ENCODE data around the gene MBD4.

Gene MBD4

GRCh38 chr3:129428376-129429079 lies 11.2 kb downstream of the MBD4 start, which contains the start of gene EFCAB12:
Gene EFCAB12, minus strand, starts transcription at chr3:129428636. Its CDS starts 148 bp downstream, at chr3:129428488.
- no peak within 1 kb of the TSS for H4K91ac ChIP-seq (ENCODE audit: low read depth, low read length, poor library complexity)
- H3K14ac ChIP-seq (ENCODE audit: low read length) = no peak within 1 kb of the TSS
- H3K4me1 ChIP-seq (ENCODE audit: control insufficient read depth in 2 of 2, insufficient read depth in 1 of 2, low read depth in 1 of 2, low read length in 2 of 2) = peaks cover 11 to 18% of the 10 kb centered on the region in 2 donors
- H3K4me2 ChIP-seq (ENCODE audit: insufficient read depth, low read length, poor library complexity, severe bottlenecking) = peak within 1 kb of the TSS; percentile 100
- peak within 1 kb of the TSS; percentile 46 for H3K23ac ChIP-seq (ENCODE audit: low read depth, low read length, poor library complexity)
- peak within 1 kb of the TSS; percentile 52 to 81 for H3K4me3 ChIP-seq (ENCODE audit: low read length in 2 of 2)
- no peak within 1 kb of the TSS for H2BK120ac ChIP-seq (ENCODE audit: low read depth, low read length)
- H3K9ac ChIP-seq (ENCODE audit: low read depth, low read length, poor library complexity) = peak within 1 kb of the TSS; percentile 94
- H2BK15ac ChIP-seq (ENCODE audit: low read length) = no peak within 1 kb of the TSS
- DNase-seq (ENCODE audit: low spot score) = peak; percentile 88
- H3K9me3 ChIP-seq (replicated peaks in 1 of 2; ENCODE audit: control insufficient read depth in 2 of 2, insufficient read depth in 1 of 2, low read depth in 1 of 2, low read length in 2 of 2) = no peaks in the 10 kb centered on the region
- peak within 1 kb of the TSS; percentile 85 for H2AFZ ChIP-seq (ENCODE audit: low read length)
- H2AK5ac ChIP-seq (ENCODE audit: low read depth, low read length) = no peak within 1 kb of the TSS
- H3K27me3 ChIP-seq (ENCODE audit: control insufficient read depth in 3 of 3, insufficient read depth in 3 of 3, low read depth in 1 of 3, low read length in 3 of 3) = no peaks in the 10 kb centered on the region
- H2BK12ac ChIP-seq (ENCODE audit: low read length) = no peak within 1 kb of the TSS
- H3K79me1 ChIP-seq (ENCODE audit: low read depth, low read length) = no peaks in the 10 kb centered on the region
- H4K8ac ChIP-seq (ENCODE audit: low read depth, low read length) = peak within 1 kb of the TSS; percentile 70
- H2BK5ac ChIP-seq (ENCODE audit: low read length) = no peak within 1 kb of the TSS
- H3K18ac ChIP-seq (ENCODE audit: low read length) = no peak within 1 kb of the TSS
- H3K36me3 ChIP-seq (replicated peaks in 1 of 2; ENCODE audit: control insufficient read depth in 2 of 2, insufficient read depth in 2 of 2, low read length in 2 of 2) = peaks cover 12 to 41% of the 10 kb centered on the region in 2 donors
- no peak within 1 kb of the TSS for H3K4ac ChIP-seq (ENCODE audit: low read length)
- peak within 1 kb of the TSS; percentile 61 for H3K27ac ChIP-seq (replicated peaks; ENCODE audit: low read length)
- WGBS, 2 donors (ENCODE audit: extremely low coverage in 2 of 2, insufficient read length in 2 of 2, insufficient replicate concordance in 1 of 2) = no CpG with 5 or more reads among the region's 42 CpGs

- H3K4me2 ChIP-seq (ENCODE audit: insufficient read depth, low read length, poor library complexity, severe bottlenecking) = peak overlapping the region; percentile 100
- no peak overlapping the region for H3K4ac ChIP-seq (ENCODE audit: low read length)
- peaks cover 11 to 18% of the 10 kb centered on the region in 2 donors for H3K4me1 ChIP-seq (ENCODE audit: control insufficient read depth in 2 of 2, insufficient read depth in 1 of 2, low read depth in 1 of 2, low read length in 2 of 2)
- H2BK12ac ChIP-seq (ENCODE audit: low read length) = no peak overlapping the region
- no peak overlapping the region for H3K18ac ChIP-seq (ENCODE audit: low read length)
- H3K9ac ChIP-seq (ENCODE audit: low read depth, low read length, poor library complexity) = peak overlapping the region; percentile 94
- H2BK5ac ChIP-seq (ENCODE audit: low read length) = no peak overlapping the region
- H3K27me3 ChIP-seq (ENCODE audit: control insufficient read depth in 3 of 3, insufficient read depth in 3 of 3, low read depth in 1 of 3, low read length in 3 of 3) = no peaks in the 10 kb centered on the region
- no peak overlapping the region for H2BK120ac ChIP-seq (ENCODE audit: low read depth, low read length)
- no peak overlapping the region for H3K14ac ChIP-seq (ENCODE audit: low read length)
- H3K27ac ChIP-seq (replicated peaks; ENCODE audit: low read length) = no peak overlapping the region
- H2AFZ ChIP-seq (ENCODE audit: low read length) = peak overlapping the region; percentile 85
- no peaks in the 10 kb centered on the region for H3K79me1 ChIP-seq (ENCODE audit: low read depth, low read length)
- H3K4me3 ChIP-seq (ENCODE audit: low read length in 2 of 2) = peak overlapping the region; percentile 52 to 81
- H4K8ac ChIP-seq (ENCODE audit: low read depth, low read length) = no peak overlapping the region
- DNase-seq (ENCODE audit: low spot score) = no peak
- WGBS, 2 donors (ENCODE audit: extremely low coverage in 2 of 2, insufficient read length in 2 of 2, insufficient replicate concordance in 1 of 2) = no CpG with 5 or more reads among the region's 8 CpGs
- H4K91ac ChIP-seq (ENCODE audit: low read depth, low read length, poor library complexity) = no peak overlapping the region
- H2BK15ac ChIP-seq (ENCODE audit: low read length) = no peak overlapping the region
- H3K36me3 ChIP-seq (replicated peaks in 1 of 2; ENCODE audit: control insufficient read depth in 2 of 2, insufficient read depth in 2 of 2, low read length in 2 of 2) = peaks cover 11 to 35% of the 10 kb centered on the region in 2 donors
- no peak overlapping the region for H3K23ac ChIP-seq (ENCODE audit: low read depth, low read length, poor library complexity)
- no peaks in the 10 kb centered on the region for H3K9me3 ChIP-seq (replicated peaks in 1 of 2; ENCODE audit: control insufficient read depth in 2 of 2, insufficient read depth in 1 of 2, low read depth in 1 of 2, low read length in 2 of 2)
- no peak overlapping the region for H2AK5ac ChIP-seq (ENCODE audit: low read depth, low read length)
These were observed 11.8 kb downstream of the MBD4 start for GRCh38 chr3:129428007-129428375.

GRCh38 chr3:129425619-129426018 lies 14.1 kb downstream of the MBD4 start:
- H3K79me1 ChIP-seq (ENCODE audit: low read depth, low read length) = no peaks in the 10 kb centered on the region
- H3K18ac ChIP-seq (ENCODE audit: low read length) = no peak overlapping the region
- H2BK5ac ChIP-seq (ENCODE audit: low read length) = no peak overlapping the region
- H3K23ac ChIP-seq (ENCODE audit: low read depth, low read length, poor library complexity) = no peak overlapping the region
- no peak overlapping the region for H2AK5ac ChIP-seq (ENCODE audit: low read depth, low read length)
- H2BK12ac ChIP-seq (ENCODE audit: low read length) = no peak overlapping the region
- no peak overlapping the region for H2BK120ac ChIP-seq (ENCODE audit: low read depth, low read length)
- no peak overlapping the region for H3K4ac ChIP-seq (ENCODE audit: low read length)
- no peaks in the 10 kb centered on the region for H3K27me3 ChIP-seq (ENCODE audit: control insufficient read depth in 3 of 3, insufficient read depth in 3 of 3, low read depth in 1 of 3, low read length in 3 of 3)
- peak overlapping the region; percentile 63 for H2AFZ ChIP-seq (ENCODE audit: low read length)
- H3K9ac ChIP-seq (ENCODE audit: low read depth, low read length, poor library complexity) = no peak overlapping the region
- H4K8ac ChIP-seq (ENCODE audit: low read depth, low read length) = no peak overlapping the region
- no peak overlapping the region for H3K4me3 ChIP-seq (ENCODE audit: low read length in 2 of 2)
- H3K9me3 ChIP-seq (replicated peaks in 1 of 2; ENCODE audit: control insufficient read depth in 2 of 2, insufficient read depth in 1 of 2, low read depth in 1 of 2, low read length in 2 of 2) = no peaks in the 10 kb centered on the region
- DNase-seq (ENCODE audit: low spot score) = no peak
- no peak overlapping the region for H2BK15ac ChIP-seq (ENCODE audit: low read length)
- no peak overlapping the region for H4K91ac ChIP-seq (ENCODE audit: low read depth, low read length, poor library complexity)
- peaks cover 9 to 18% of the 10 kb centered on the region in 2 donors for H3K4me1 ChIP-seq (ENCODE audit: control insufficient read depth in 2 of 2, insufficient read depth in 1 of 2, low read depth in 1 of 2, low read length in 2 of 2)
- H3K27ac ChIP-seq (replicated peaks; ENCODE audit: low read length) = no peak overlapping the region
- no CpG with 5 or more reads among the region's 2 CpGs for WGBS, 2 donors (ENCODE audit: extremely low coverage in 2 of 2, insufficient read length in 2 of 2, insufficient replicate concordance in 1 of 2)
- H3K36me3 ChIP-seq (replicated peaks in 1 of 2; ENCODE audit: control insufficient read depth in 2 of 2, insufficient read depth in 2 of 2, low read length in 2 of 2) = peaks cover 0 to 12% of the 10 kb centered on the region in 2 donors
- no peak overlapping the region for H3K4me2 ChIP-seq (ENCODE audit: insufficient read depth, low read length, poor library complexity, severe bottlenecking)
- H3K14ac ChIP-seq (ENCODE audit: low read length) = no peak overlapping the region

- H3K9me3 ChIP-seq (replicated peaks in 1 of 2; ENCODE audit: control insufficient read depth in 2 of 2, insufficient read depth in 1 of 2, low read depth in 1 of 2, low read length in 2 of 2) = no peaks in the 10 kb centered on the region
- no peak overlapping the region for H2BK12ac ChIP-seq (ENCODE audit: low read length)
- no peak overlapping the region for H2BK15ac ChIP-seq (ENCODE audit: low read length)
- no peak overlapping the region for H2BK5ac ChIP-seq (ENCODE audit: low read length)
- no peak overlapping the region for H3K14ac ChIP-seq (ENCODE audit: low read length)
- H4K91ac ChIP-seq (ENCODE audit: low read depth, low read length, poor library complexity) = no peak overlapping the region
- no peak overlapping the region for H2BK120ac ChIP-seq (ENCODE audit: low read depth, low read length)
- no peak overlapping the region for H3K4ac ChIP-seq (ENCODE audit: low read length)
- H3K27ac ChIP-seq (replicated peaks; ENCODE audit: low read length) = no peak overlapping the region
- no peak overlapping the region for H3K9ac ChIP-seq (ENCODE audit: low read depth, low read length, poor library complexity)
- no peak overlapping the region for H3K23ac ChIP-seq (ENCODE audit: low read depth, low read length, poor library complexity)
- WGBS, 2 donors (ENCODE audit: extremely low coverage in 2 of 2, insufficient read length in 2 of 2, insufficient replicate concordance in 1 of 2) = no CpG with 5 or more reads among the region's 3 CpGs
- H3K27me3 ChIP-seq (ENCODE audit: control insufficient read depth in 3 of 3, insufficient read depth in 3 of 3, low read depth in 1 of 3, low read length in 3 of 3) = no peaks in the 10 kb centered on the region
- peak overlapping the region; percentile 63 for H2AFZ ChIP-seq (ENCODE audit: low read length)
- no peak for DNase-seq (ENCODE audit: low spot score)
- peaks cover 9 to 18% of the 10 kb centered on the region in 2 donors for H3K4me1 ChIP-seq (ENCODE audit: control insufficient read depth in 2 of 2, insufficient read depth in 1 of 2, low read depth in 1 of 2, low read length in 2 of 2)
- peaks cover 0 to 9% of the 10 kb centered on the region in 2 donors for H3K36me3 ChIP-seq (replicated peaks in 1 of 2; ENCODE audit: control insufficient read depth in 2 of 2, insufficient read depth in 2 of 2, low read length in 2 of 2)
- H3K79me1 ChIP-seq (ENCODE audit: low read depth, low read length) = no peaks in the 10 kb centered on the region
- H3K4me2 ChIP-seq (ENCODE audit: insufficient read depth, low read length, poor library complexity, severe bottlenecking) = no peak overlapping the region
- H4K8ac ChIP-seq (ENCODE audit: low read depth, low read length) = no peak overlapping the region
- H2AK5ac ChIP-seq (ENCODE audit: low read depth, low read length) = no peak overlapping the region
- no peak overlapping the region for H3K18ac ChIP-seq (ENCODE audit: low read length)
- H3K4me3 ChIP-seq (ENCODE audit: low read length in 2 of 2) = no peak overlapping the region
These were observed 14.5 kb downstream of the MBD4 start for GRCh38 chr3:129425213-129425612.
